K562 (cell line): Measurements from ENCODE around the gene DHDH. TPM values are rescaled to one million over a fixed set of nuclear protein-coding genes. Genes with fewer than 3 reads are reported as not detected.

Experiments used
- DMBX1 ChIP-seq: fragments of 250-450 bp; sonication (Bioruptor Pico); IDR thresholded peaks from 2 replicates; pipeline ENCODE4 v1.8.0; 2022; ENCODE audit warnings: inconsistent platforms, mild to moderate bottlenecking, moderate library complexity, borderline replicate concordance
- FOXA1 ChIP-seq: fragments of 450-650 bp; IDR thresholded peaks from 2 replicates; pipeline ENCODE4 v1.6.1; 2016; ENCODE audit warnings: mild to moderate bottlenecking, borderline replicate concordance
- FOXK1 ChIP-seq: sonication (generic); formaldehyde crosslinking; IDR thresholded peaks from 2 replicates; pipeline ENCODE4 v1.8.0; 2022; ENCODE audit warnings: missing genetic modification reagents, mild to moderate bottlenecking, borderline replicate concordance
- GABPB1 ChIP-seq: sonication (generic); formaldehyde crosslinking; IDR thresholded peaks from 2 replicates; pipeline ENCODE4 v1.8.0; 2022; ENCODE audit warnings: mild to moderate bottlenecking, missing genetic modification reagents
- KDM5B ChIP-seq: fragments of 200-600 bp; sonication (generic); IDR thresholded peaks from 2 replicates; pipeline ENCODE4 v1.6.1; 2012; ENCODE audit warnings: low read depth, mild to moderate bottlenecking, moderate library complexity, low read length, control low read depth, inconsistent platforms; ENCODE audit not compliant: insufficient replicate concordance
- MTF1 ChIP-seq: fragments of 250-450 bp; sonication (Bioruptor Pico); IDR thresholded peaks from 2 replicates; pipeline ENCODE4 v1.9.0; 2021; ENCODE audit warnings: moderate library complexity, mild to moderate bottlenecking, inconsistent platforms, borderline replicate concordance
- POLR2AphosphoS2 ChIP-seq: IDR thresholded peaks from 2 replicates; pipeline ENCODE4 v1.6.1; 2012; ENCODE audit warnings: low read length, improper control_type of control experiment
- RBM39 ChIP-seq: fragments of 200-400 bp; formaldehyde crosslinking; optimal IDR thresholded peaks from 2 replicates; pipeline ENCODE3; 2018; ENCODE audit warnings: low read depth, low read length
- SP2 ChIP-seq: IDR thresholded peaks from 2 replicates; pipeline ENCODE4 v1.6.1; 2011; ENCODE audit warnings: mild to moderate bottlenecking, low read depth, low read length, moderate library complexity; ENCODE audit not compliant: poor library complexity, severe bottlenecking; ENCODE audit errors: extremely low read depth
- SRSF1 ChIP-seq: fragments of 200-400 bp; formaldehyde crosslinking; IDR thresholded peaks from 2 replicates; pipeline ENCODE4 v1.6.1; 2017; ENCODE audit warnings: mild to moderate bottlenecking, low read depth, low read length, moderate library complexity
- TEAD4 ChIP-seq, 2 experiments: sonication (generic) in 1 of 2; formaldehyde crosslinking in 1 of 2; IDR thresholded peaks; 2 replicates each; pipeline versions ENCODE4 v1.6.1 to v1.8.0; 2012 to 2022; ENCODE audit warnings: borderline replicate concordance in 1 of 2, inconsistent platforms in 1 of 2, low read length in 1 of 2, mild to moderate bottlenecking in 1 of 2, missing genetic modification reagents in 1 of 2
- THRB ChIP-seq: fragments of 450-650 bp; formaldehyde crosslinking; conservative IDR thresholded peaks from 2 replicates; pipeline ENCODE4 v1.4.0; 2022; ENCODE audit warnings: mild to moderate bottlenecking, missing genetic modification characterization
- ZNF436 ChIP-seq: fragments of 250-450, 450-650 bp; sonication (Bioruptor Pico); formaldehyde crosslinking; IDR thresholded peaks from 2 replicates; pipeline ENCODE4 v1.7.0; 2020; ENCODE audit warnings: mild to moderate bottlenecking
- ZNF57 ChIP-seq: fragments of 450-650 bp; formaldehyde crosslinking; IDR thresholded peaks from 2 replicates; pipeline ENCODE4 v1.4.0; 2020; ENCODE audit warnings: mild to moderate bottlenecking, moderate library complexity
- ZNF699 ChIP-seq: fragments of 250-450 bp; sonication (Bioruptor Pico); IDR thresholded peaks from 2 replicates; pipeline ENCODE4 v1.8.0; 2021; ENCODE audit warnings: mild to moderate bottlenecking, moderate library complexity; ENCODE audit not compliant: insufficient replicate concordance
- ZNF707 ChIP-seq: fragments of 250-450 bp; sonication (Bioruptor Pico); conservative IDR thresholded peaks from 2 replicates; pipeline ENCODE4 v1.8.0; 2022; ENCODE audit warnings: inconsistent platforms, mild to moderate bottlenecking, moderate library complexity
- ZNF778 ChIP-seq: fragments of 450-650 bp; formaldehyde crosslinking; IDR thresholded peaks from 2 replicates; pipeline ENCODE4 v1.4.0; 2020; ENCODE audit warnings: mild to moderate bottlenecking, moderate library complexity
- ZSCAN32 ChIP-seq: fragments of 450-650 bp; formaldehyde crosslinking; IDR thresholded peaks from 2 replicates; pipeline ENCODE4 v1.4.0; 2020; ENCODE audit warnings: mild to moderate bottlenecking, moderate library complexity
- polyA plus RNA-seq, 8 experiments: library from polyadenylated mRNA; depleted of rRNA in 4 of 8; stranded (reverse) in 5 of 8; unstranded in 3 of 8; fragments of >200 nt; fragmentation: Nextera tagmentation in 2 of 8; fragmentation: Illumina TruSeq in 1 of 8; extraction: Ambion mirVana in 2 of 8; extraction: Trizol in 1 of 8; gene quantifications; 2 replicates each; pipeline versions ENCODE4 v1.2.1 to v1.2.3, GENCODE V29; 2011 to 2014; ENCODE audit warnings: inconsistent platforms in 1 of 8, missing spikeins in 1 of 8
- total RNA-seq, 7 experiments: library from RNA; depleted of rRNA in 6 of 7; stranded (reverse); fragments of >200 nt in 6 of 7; fragmentation: Illumina TruSeq in 2 of 7; extraction: Trizol in 2 of 7; gene quantifications; 2 replicates each; pipeline versions ENCODE4 v1.2.1 to v1.2.3, GENCODE V29; 2011 to 2021; ENCODE audit warnings: low replicate concordance in 1 of 7
- TF ChIP-seq, protein P1 (sequence below): fragments of 250-450 bp; sonication (Bioruptor Pico); IDR thresholded peaks from 2 replicates; pipeline ENCODE4 v1.5.0; 2021; ENCODE audit warnings: mild to moderate bottlenecking, moderate library complexity
- TF ChIP-seq, protein P2 (sequence below): sonication (generic); formaldehyde crosslinking; IDR thresholded peaks from 2 replicates; pipeline ENCODE4 v1.8.0; 2022; ENCODE audit warnings: missing genetic modification reagents, mild to moderate bottlenecking, moderate library complexity, borderline replicate concordance

Gene DHDH
- total and polyA plus RNA-seq, 9 of the 15 experiments (the other 6 are each of a cell fraction or from before 2014, with no cell fraction given), result 0.37 to 1.9 (median 0.87) TPM

DNA sequence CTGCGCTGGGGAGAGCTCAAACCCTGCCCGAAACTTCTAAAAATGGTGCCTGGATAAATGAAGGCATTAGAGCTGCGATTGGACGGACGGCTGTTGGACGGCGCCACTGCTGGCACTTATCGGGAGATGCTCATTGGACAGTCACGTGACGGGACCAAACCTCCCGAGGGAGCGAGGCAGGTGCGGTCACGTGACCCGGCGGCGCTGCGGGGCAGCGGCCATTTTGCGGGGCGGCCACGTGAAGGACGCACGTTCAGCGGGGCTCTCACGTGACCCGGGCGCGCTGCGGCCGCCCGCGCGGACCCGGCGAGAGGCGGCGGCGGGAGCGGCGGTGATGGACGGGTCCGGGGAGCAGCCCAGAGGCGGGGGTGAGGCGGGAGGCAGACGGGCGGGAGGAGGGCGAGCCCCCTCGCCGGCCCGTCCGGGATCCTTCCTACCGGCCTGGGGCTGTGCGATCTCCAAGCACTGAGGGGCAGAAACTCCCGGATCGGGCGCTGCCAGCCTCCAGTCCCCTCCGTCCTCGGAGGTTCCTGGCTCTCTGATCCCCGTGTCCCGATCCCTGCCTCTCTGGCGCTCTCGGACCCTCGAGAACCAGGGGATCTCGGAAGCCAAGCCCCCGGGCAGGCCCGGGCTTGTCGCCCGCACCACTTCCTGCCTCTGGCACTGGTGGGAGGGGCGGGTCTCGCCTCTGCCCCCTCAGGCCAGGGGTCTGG is 21.3 kb downstream of the DHDH start, which contains the start of gene BAX (continued):
- TF ChIP-seq, protein P1, sequence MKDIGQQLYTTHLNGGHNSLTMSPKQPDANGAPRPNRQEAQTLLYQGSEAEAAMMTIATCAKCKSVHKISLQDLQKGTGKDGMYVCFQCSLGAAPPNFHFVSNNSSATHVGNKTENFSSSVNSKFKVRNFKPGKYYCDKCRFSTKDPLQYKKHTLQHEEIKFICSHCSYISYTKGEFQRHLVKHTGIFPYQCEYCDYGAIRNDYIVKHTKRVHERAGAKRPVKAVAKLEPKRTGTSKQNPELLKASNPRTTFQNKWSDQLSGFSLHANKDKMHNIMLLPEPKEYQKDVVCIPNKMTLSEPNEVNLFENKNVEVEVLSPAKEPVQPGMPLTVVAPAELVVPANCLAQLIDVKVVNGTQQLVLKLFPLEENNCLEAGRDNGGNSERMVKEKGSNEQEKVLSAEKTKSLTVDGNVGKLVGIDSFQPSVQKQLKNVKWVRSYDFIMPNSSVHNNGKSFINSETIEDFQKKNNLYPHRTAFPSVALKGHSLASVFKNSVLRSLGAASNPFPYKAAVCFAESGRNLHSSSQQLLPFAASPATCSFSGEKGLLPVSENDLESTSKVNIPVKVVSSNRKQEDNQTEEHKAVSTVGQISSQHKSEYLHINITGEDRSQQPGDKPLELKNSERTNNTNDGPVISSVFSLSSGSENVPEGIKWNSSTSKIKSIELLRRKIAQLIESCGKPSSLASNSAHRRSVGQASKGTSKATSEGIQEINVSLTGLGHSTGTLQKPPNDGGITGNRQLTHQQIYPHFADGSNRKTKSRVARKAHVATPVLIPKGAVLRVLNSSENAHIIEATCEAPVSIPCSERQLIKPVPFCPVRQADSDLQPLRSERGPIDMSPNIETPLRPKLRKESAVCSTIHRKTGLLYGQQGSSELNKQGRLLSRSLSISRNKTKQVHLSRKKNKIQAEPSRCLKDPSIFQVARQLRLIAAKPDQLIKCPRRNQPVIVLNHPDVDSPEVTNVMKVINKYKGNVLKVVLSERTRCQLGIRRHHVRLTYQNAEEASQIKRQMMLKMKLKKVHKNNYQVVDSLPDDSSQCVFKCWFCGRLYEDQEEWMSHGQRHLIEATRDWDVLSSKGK (CRISPR knock-in tag), result no peak
- no peak for TF ChIP-seq MTF1 (CRISPR knock-in tag)
- peak; percentile 22 for TF ChIP-seq SP2
- TF ChIP-seq GABPB1 (CRISPR knock-in tag), result peak; percentile 63; the same call in 1 of the 2 replicates
- TF ChIP-seq POLR2AphosphoS2, result no peak
- no peak for TF ChIP-seq ZSCAN32 (CRISPR knock-in tag)
- no peak for TF ChIP-seq DMBX1
- TF ChIP-seq ZNF778 (CRISPR knock-in tag), result no peak
- TF ChIP-seq, protein P2, sequence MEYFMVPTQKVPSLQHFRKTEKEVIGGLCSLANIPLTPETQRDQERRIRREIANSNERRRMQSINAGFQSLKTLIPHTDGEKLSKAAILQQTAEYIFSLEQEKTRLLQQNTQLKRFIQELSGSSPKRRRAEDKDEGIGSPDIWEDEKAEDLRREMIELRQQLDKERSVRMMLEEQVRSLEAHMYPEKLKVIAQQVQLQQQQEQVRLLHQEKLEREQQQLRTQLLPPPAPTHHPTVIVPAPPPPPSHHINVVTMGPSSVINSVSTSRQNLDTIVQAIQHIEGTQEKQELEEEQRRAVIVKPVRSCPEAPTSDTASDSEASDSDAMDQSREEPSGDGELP, result peak; percentile 86
- TF ChIP-seq FOXA1, result no peak
- TF ChIP-seq FOXK1 (CRISPR knock-in tag), result no peak
- no peak for TF ChIP-seq SRSF1
- no peak for TF ChIP-seq TEAD4 (IDR thresholded peaks at IDR 0.05; ENCODE audit: low read length)
- no peak for TF ChIP-seq TEAD4 (CRISPR knock-in tag; IDR thresholded peaks at IDR 0.05; ENCODE audit: borderline replicate concordance)
- no peak for TF ChIP-seq ZNF699
- TF ChIP-seq THRB (CRISPR knock-in tag), result no peak
- no peak for TF ChIP-seq ZNF436 (CRISPR knock-in tag)
- peak; percentile 58 for TF ChIP-seq KDM5B
- no peak for TF ChIP-seq ZNF707
- TF ChIP-seq RBM39, result no peak
- no peak for TF ChIP-seq ZNF57 (CRISPR knock-in tag)
